Esophagus squamous epithelium (tissue), 5 donors: ENCODE data around the gene SPDL1. TPM values are rescaled to one million over a fixed set of nuclear protein-coding genes. Genes with fewer than 3 reads are reported as not detected.

ENCODE experiments used
- DNase-seq: peaks from one replicate; lab custom pipeline; 2025; lab: John Stamatoyannopoulos, UW
- H3K27ac ChIP-seq, 4 donors: fragments of 200-600 bp; sonication (generic); one replicate each; pipeline ENCODE4 v1.5.1; 2016 to 2019; ENCODE audit warnings: mild to moderate bottlenecking in 1 of 4
- H3K27me3 ChIP-seq, 4 donors: fragments of 200-600 bp; sonication (generic); 1 replicate in 3 of 4; 2 replicates in 1 of 4; pipeline versions ENCODE4 v1.5.1 to v1.6.0; 2017 to 2021; ENCODE audit warnings: antibody characterized with exemption in 1 of 4
- H3K36me3 ChIP-seq, 3 donors: fragments of 200-600 bp; sonication (generic); one replicate each; pipeline ENCODE4 v1.5.1; 2016 to 2019
- H3K4me1 ChIP-seq, 3 donors: fragments of 200-600 bp; sonication (generic); one replicate each; pipeline ENCODE4 v1.5.1; 2017 to 2019
- H3K4me3 ChIP-seq, 4 donors: fragments of 200-600 bp; sonication (generic); 1 replicate in 3 of 4; 2 replicates in 1 of 4; pipeline ENCODE4 v1.5.1; 2016 to 2019; ENCODE audit warnings: mild to moderate bottlenecking in 2 of 4, moderate library complexity in 1 of 4
- H3K9me3 ChIP-seq, 3 donors: fragments of 200-600 bp; sonication (generic); one replicate each; pipeline ENCODE4 v1.5.1; 2016 to 2019
- CTCF ChIP-seq, 6 experiments: fragments of 450-650 bp in 4 of 6; fragments of 200-600 bp in 2 of 6; sonication (generic) in 2 of 6; IDR thresholded peaks; one replicate each; pipeline ENCODE4 v1.5.1; 2016 to 2019; ENCODE audit warnings: antibody characterized with exemption in 6 of 6, mild to moderate bottlenecking in 4 of 6, moderate library complexity in 4 of 6
- POLR2A ChIP-seq, 4 donors: fragments of 450-650 bp; IDR thresholded peaks; one replicate each; pipeline ENCODE4 v1.6.1; 2017; ENCODE audit warnings: antibody characterized with exemption in 4 of 4, mild to moderate bottlenecking in 4 of 4, moderate library complexity in 3 of 4
- WGBS, 2 donors: methylation state at CpG; one replicate each; pipeline ENCODE4 v1.1.5; 2018; 5-methylcytosine and 5-hydroxymethylcytosine counted together
- intact Hi-C: fragments of 100-400 bp; cut with DNase I; formaldehyde crosslinking; loops from one replicate; pipeline ENCODE4 v1.15.0; 2022
- total RNA-seq, 4 donors: library from RNA; depleted of rRNA; stranded (reverse); fragments of >200 nt; gene quantifications; one replicate each; pipeline ENCODE4 v1.1.0, GENCODE V29; 2016
- donor health status: DM: yes; HTN: yes; CAD: no.

The SPDL1 gene
- total RNA-seq, 4 donors from 2014 or later = 4.9 to 26.1 (median 11.2) TPM

DNA sequence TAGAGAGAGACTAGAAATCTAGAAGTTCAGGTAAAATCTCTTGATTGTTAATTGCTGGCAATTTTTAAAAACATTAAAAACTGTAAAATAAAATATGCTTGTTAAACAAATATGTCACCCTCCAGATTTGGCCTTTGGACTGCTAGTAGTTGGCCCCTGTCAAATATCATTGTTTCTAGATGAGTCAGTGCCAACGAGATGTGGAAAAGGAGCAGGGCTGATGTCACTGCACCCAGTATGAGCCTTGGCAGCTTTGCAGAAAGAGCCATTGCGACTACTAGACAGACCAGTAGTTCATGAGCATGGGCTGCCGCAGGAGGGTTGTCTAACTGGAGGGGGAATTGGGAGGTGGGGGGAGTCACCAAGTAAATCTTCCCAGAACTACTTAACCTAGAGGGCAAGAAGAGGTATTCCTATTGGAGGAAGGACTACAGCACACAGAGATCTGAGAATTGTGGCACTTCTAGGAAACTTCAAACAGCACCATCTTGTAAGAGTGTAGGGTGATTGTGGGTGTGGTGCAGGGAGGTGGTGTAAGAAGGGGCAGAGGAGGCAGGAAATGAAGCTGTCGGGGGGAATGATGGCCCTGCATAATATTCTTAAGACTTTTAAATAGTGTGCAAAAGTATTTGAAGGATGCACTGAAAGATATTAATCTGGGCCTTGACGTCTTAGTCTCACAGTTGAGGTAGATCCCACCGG lies 46.4 kb downstream of the SPDL1 start:
- TF ChIP-seq CTCF (IDR thresholded peaks at IDR 0.05) (no peak), POLR2A (IDR thresholded peaks at IDR 0.05) (no peak)
- no peaks in the 10 kb centered on the region for H3K9me3 ChIP-seq
- no peak for DNase-seq
- 66 to 73% methylated on average over 6 of the region's 6 CpGs for WGBS, 2 donors
- H3K27me3 ChIP-seq = no peaks in the 10 kb centered on the region
- intact Hi-C loops = no loop called here
- no peak overlapping the region for H3K4me3 ChIP-seq
- no peak overlapping the region for H3K27ac ChIP-seq
- no peaks in the 10 kb centered on the region for H3K4me1 ChIP-seq
- no peaks in the 10 kb centered on the region for H3K36me3 ChIP-seq

DNA sequence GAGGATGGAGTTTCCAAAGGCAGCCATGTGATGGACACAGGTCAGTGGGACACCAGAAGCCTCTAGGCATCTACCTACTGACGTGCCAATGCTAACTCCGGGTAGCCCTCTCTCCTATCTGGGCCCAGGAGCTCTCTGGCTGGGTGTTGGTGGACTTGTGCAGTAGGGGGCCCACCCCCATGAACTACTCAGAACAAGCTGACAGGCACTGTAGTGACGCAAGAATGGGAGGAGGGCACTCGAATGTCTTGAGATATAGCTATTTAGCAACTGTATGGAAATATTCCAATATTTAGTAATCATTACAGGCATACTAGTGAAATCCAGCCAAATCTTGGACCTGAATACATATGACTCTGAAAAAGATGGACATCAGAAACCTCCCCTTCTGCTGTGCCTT lies 47.8 kb downstream of the SPDL1 start:
- no peak for DNase-seq
- WGBS, 2 donors = 62 to 66% methylated on average over 4 of the region's 4 CpGs
- intact Hi-C loops = no loop called here
- Histone ChIP-seq H3K36me3 (no peaks in the 10 kb centered on the region), H3K9me3 (no peaks in the 10 kb centered on the region), H3K4me1 (no peaks in the 10 kb centered on the region), H3K27me3 (peaks cover 0 to 5% (median 2%) of the 10 kb centered on the region in 4 donors), H3K27ac (no peak overlapping the region), H3K4me3 (no peak overlapping the region)
- TF ChIP-seq CTCF (IDR thresholded peaks at IDR 0.05) (no peak), POLR2A (IDR thresholded peaks at IDR 0.05) (no peak)

DNA sequence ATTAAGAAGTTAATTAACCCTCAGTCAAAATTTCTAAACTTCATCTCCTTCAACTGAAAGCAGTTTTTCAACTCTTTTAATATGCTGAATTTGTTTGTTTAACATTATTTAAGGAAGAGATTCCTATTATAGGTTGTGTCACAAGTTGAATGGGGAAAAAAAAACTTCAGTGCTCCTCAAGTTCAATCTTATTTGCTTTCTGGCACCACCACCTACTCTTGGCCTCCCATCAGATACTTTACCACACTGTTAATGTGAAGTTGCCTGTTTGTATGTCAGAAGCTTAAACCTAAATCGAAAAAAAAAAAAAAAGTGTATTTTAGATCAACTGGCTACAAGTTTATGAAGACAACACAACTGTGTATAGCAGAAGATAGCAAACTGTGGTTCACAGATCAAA lies 49.4 kb downstream of the SPDL1 start:
- peaks cover 0 to 9% (median 0%) of the 10 kb centered on the region in 3 donors for H3K4me1 ChIP-seq
- no peak for TF ChIP-seq CTCF (IDR thresholded peaks at IDR 0.05)
- TF ChIP-seq POLR2A (IDR thresholded peaks at IDR 0.05) = no peak
- no peak overlapping the region for H3K27ac ChIP-seq
- no peak for DNase-seq
- H3K36me3 ChIP-seq = no peaks in the 10 kb centered on the region
- no peaks in the 10 kb centered on the region for H3K9me3 ChIP-seq
- H3K27me3 ChIP-seq = peaks cover 0 to 21% (median 2%) of the 10 kb centered on the region in 4 donors
- H3K4me3 ChIP-seq = no peak overlapping the region
- WGBS, 2 donors = 50 to 71% methylated on average over 1 of the region's 1 CpG
- intact Hi-C loops = no loop called here

DNA sequence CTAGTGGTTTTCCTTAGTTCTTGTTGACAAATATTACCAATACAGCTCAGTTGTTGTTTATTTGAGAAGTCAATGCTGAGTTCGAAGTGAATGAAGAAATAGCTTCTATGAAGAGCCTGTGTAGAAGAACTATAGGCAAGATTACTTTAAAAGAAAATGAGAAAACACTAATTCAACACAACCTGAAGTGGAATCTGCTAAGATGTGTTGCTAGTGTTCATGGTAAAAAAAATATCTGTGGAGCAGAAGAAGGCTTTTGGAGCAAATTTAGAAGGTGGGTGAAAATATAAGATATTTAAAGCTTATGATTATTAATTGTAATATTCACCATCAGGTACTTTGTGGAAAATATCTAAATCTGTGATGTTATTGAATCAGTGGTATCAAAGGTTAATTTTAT lies 51.0 kb downstream of the SPDL1 start:
- no peak for DNase-seq
- Histone ChIP-seq H3K9me3 (peaks cover 0 to 6% (median under 1%) of the 10 kb centered on the region in 3 donors), H3K36me3 (no peaks in the 10 kb centered on the region), H3K27me3 (peaks cover 0 to 36% (median 2%) of the 10 kb centered on the region in 4 donors), H3K27ac (no peak overlapping the region), H3K4me3 (no peak overlapping the region), H3K4me1 (peaks cover 0 to 9% (median 0%) of the 10 kb centered on the region in 3 donors)
- TF ChIP-seq POLR2A (IDR thresholded peaks at IDR 0.05) (no peak), CTCF (IDR thresholded peaks at IDR 0.05) (no peak)
- intact Hi-C loops = no loop called here
- 75 to 79% methylated on average over 1 of the region's 1 CpG for WGBS, 2 donors

GRCh38 chr5:169635936-169636335 lies 52.4 kb downstream of the SPDL1 start:
- DNase-seq = no peak
- Histone ChIP-seq H3K36me3 (no peaks in the 10 kb centered on the region), H3K4me3 (no peak overlapping the region), H3K9me3 (peaks cover 0 to 10% (median 5%) of the 10 kb centered on the region in 3 donors), H3K27ac (no peak overlapping the region), H3K4me1 (peaks cover 0 to 9% (median 0%) of the 10 kb centered on the region in 3 donors), H3K27me3 (peaks cover 0 to 42% (median 2%) of the 10 kb centered on the region in 4 donors)
- intact Hi-C loops = no loop called here
- TF ChIP-seq CTCF (IDR thresholded peaks at IDR 0.05) = no peak
- TF ChIP-seq POLR2A (IDR thresholded peaks at IDR 0.05) = no peak
- 65 to 67% methylated on average over 1 of the region's 1 CpG for WGBS, 2 donors
